Nephron (organoid): ENCODE results near the gene CENPT.
A peak's percentile ranks its signal among the peaks of the same experiment; 100 is the strongest.

ENCODE experiments used
- H3K27ac Mint-ChIP-seq, 3 experiments: 2 replicates each; pipeline ENCODE4 v1.8.0; 2020; ENCODE audit warnings: mixed read lengths in 3 of 3, mild to moderate bottlenecking in 2 of 3, moderate library complexity in 1 of 3
- H3K27me3 Mint-ChIP-seq: 2 replicates; pipeline ENCODE4 v1.8.0; 2021; ENCODE audit warnings: low read depth, mild to moderate bottlenecking, moderate library complexity, mixed read lengths
- H3K36me3 Mint-ChIP-seq: 2 replicates; pipeline ENCODE4 v1.8.0; 2020; ENCODE audit warnings: low read depth, mixed read lengths
- H3K4me1 Mint-ChIP-seq: 2 replicates; pipeline ENCODE4 v1.8.0; 2020; ENCODE audit warnings: mixed read lengths
- H3K4me3 Mint-ChIP-seq, 3 experiments: 2 replicates each; pipeline ENCODE4 v1.8.0; 2020; ENCODE audit warnings: mild to moderate bottlenecking in 3 of 3, mixed read lengths in 3 of 3, moderate library complexity in 2 of 3
- H3K9me3 Mint-ChIP-seq: 2 replicates; pipeline ENCODE4 v1.8.0; 2020; ENCODE audit warnings: mixed read lengths
- CTCF ChIP-seq, 3 experiments: fragments of 200-600 bp; sonication (generic); IDR thresholded peaks; one replicate each; pipeline ENCODE4 v1.5.0; 2021; ENCODE audit warnings: antibody characterized with exemption in 3 of 3; ENCODE audit not compliant: unreplicated experiment in 3 of 3

Gene CENPT

GRCh38 chr16:67888331-67888730 is 40.8 kb upstream of the CENPT start:
- peaks cover 18% of the 10 kb centered on the region for H3K4me1 Mint-ChIP-seq
- H3K27me3 Mint-ChIP-seq: no peaks in the 10 kb centered on the region
- H3K4me3 Mint-ChIP-seq: no peak overlapping the region
- no peaks in the 10 kb centered on the region for H3K9me3 Mint-ChIP-seq
- H3K27ac Mint-ChIP-seq: no peak overlapping the region
- H3K36me3 Mint-ChIP-seq: peaks cover 7% of the 10 kb centered on the region
- TF ChIP-seq CTCF (IDR thresholded peaks at IDR 0.05; ENCODE audit: unreplicated experiment in 3 of 3): no peak

GRCh38 chr16:67886387-67886786 is 38.9 kb upstream of the CENPT start:
- peaks cover 17% of the 10 kb centered on the region for H3K36me3 Mint-ChIP-seq
- no peaks in the 10 kb centered on the region for H3K27me3 Mint-ChIP-seq
- H3K4me1 Mint-ChIP-seq: peaks cover 27% of the 10 kb centered on the region
- no peaks in the 10 kb centered on the region for H3K9me3 Mint-ChIP-seq
- H3K4me3 Mint-ChIP-seq: no peak overlapping the region
- TF ChIP-seq CTCF (IDR thresholded peaks at IDR 0.05; ENCODE audit: unreplicated experiment in 3 of 3): no peak
- no peak overlapping the region for H3K27ac Mint-ChIP-seq

GRCh38 chr16:67885976-67886375 is 38.5 kb upstream of the CENPT start:
- Mint-ChIP-seq H3K4me3 (no peak overlapping the region), H3K9me3 (no peaks in the 10 kb centered on the region), H3K4me1 (peaks cover 30% of the 10 kb centered on the region), H3K27me3 (no peaks in the 10 kb centered on the region), H3K36me3 (peaks cover 17% of the 10 kb centered on the region), H3K27ac (no peak overlapping the region)
- TF ChIP-seq CTCF (IDR thresholded peaks at IDR 0.05; ENCODE audit: unreplicated experiment in 3 of 3): no peak

- H3K4me1 Mint-ChIP-seq: peaks cover 30% of the 10 kb centered on the region
- no peaks in the 10 kb centered on the region for H3K27me3 Mint-ChIP-seq
- H3K9me3 Mint-ChIP-seq: no peaks in the 10 kb centered on the region
- H3K36me3 Mint-ChIP-seq: peaks cover 17% of the 10 kb centered on the region
- no peak for TF ChIP-seq CTCF (IDR thresholded peaks at IDR 0.05; ENCODE audit: unreplicated experiment in 3 of 3)
- H3K27ac Mint-ChIP-seq: no peak overlapping the region
- no peak overlapping the region for H3K4me3 Mint-ChIP-seq
Observed at GRCh38 chr16:67885545-67885944, 38.1 kb upstream of the CENPT start.

- TF ChIP-seq CTCF (IDR thresholded peaks at IDR 0.05; ENCODE audit: unreplicated experiment in 3 of 3): no peak
- Mint-ChIP-seq H3K36me3 (peaks cover 23% of the 10 kb centered on the region), H3K9me3 (no peaks in the 10 kb centered on the region), H3K27ac (no peak within 1 kb of the TSS), H3K27me3 (no peaks in the 10 kb centered on the region), H3K4me3 (no peak within 1 kb of the TSS), H3K4me1 (peaks cover 30% of the 10 kb centered on the region)
Observed at GRCh38 chr16:67884684-67885083, 37.2 kb upstream of the CENPT start, which contains the start of gene NRN1L. TSS of gene NRN1L (plus strand) at chr16:67884885. CDS start at chr16:67884904, 19 bp downstream.

GRCh38 chr16:67883872-67884261 is 36.4 kb upstream of the CENPT start:
- no peak overlapping the region for H3K27ac Mint-ChIP-seq
- peak; percentile 74 to 80 (median 77) for TF ChIP-seq CTCF (IDR thresholded peaks at IDR 0.05; ENCODE audit: unreplicated experiment in 3 of 3)
- peaks cover 30% of the 10 kb centered on the region for H3K4me1 Mint-ChIP-seq
- no peaks in the 10 kb centered on the region for H3K9me3 Mint-ChIP-seq
- H3K27me3 Mint-ChIP-seq: no peaks in the 10 kb centered on the region
- H3K4me3 Mint-ChIP-seq: no peak overlapping the region
- H3K36me3 Mint-ChIP-seq: peaks cover 31% of the 10 kb centered on the region
